Right ventricle myocardium superior (tissue), 1 donor: ENCODE results near the gene CCDC33. TPM values are rescaled to one million over a fixed set of nuclear protein-coding genes. Genes with fewer than 3 reads are reported as not detected.
"Not testable (repeated sequence)": the region's sequence is repeated elsewhere in the genome, so short reads cannot be mapped to it uniquely, and the experiment has no call there.

Experiments used
- ATAC-seq: fragments of 200-7000 bp; cut with Tn5 transposase; one replicate; pipeline ENCODE4 v1.9.1; 2020; ENCODE audit warnings: mild to moderate bottlenecking; ENCODE audit not compliant: poor library complexity
- DNase-seq: peaks from one replicate; pipeline ENCODE4 v3.0.0-alpha.2; 2020
- intact Hi-C: fragments of 100-400 bp; cut with DNase I; formaldehyde crosslinking; loops from one replicate; pipeline ENCODE4 v1.11.2; 2022
- total RNA-seq: library from RNA; stranded (reverse); fragmentation: NEBNext Ultra II Directional; extraction: Animal tissue kit (Norgen Biotek cat#: 25700); gene quantifications from one replicate; pipeline ENCODE4 v1.2.1, GENCODE V29; 2021
- donor health status: DM: no; HTN: yes; CAD: no; lungs with severe emphysema.

CCDC33 gene
- total RNA-seq, 1 donor from 2014 or later: not detected

GRCh38 chr15:74337607-74338211, 101.6 kb downstream of the CCDC33 start:
- DNase-seq (no peak), ATAC-seq (no peak)
- intact Hi-C loops: no loop called here

GRCh38 chr15:74338676-74339075, 102.5 kb downstream of the CCDC33 start:
- no peak for ATAC-seq
- intact Hi-C loops: no loop called here
- DNase-seq: no peak

GRCh38 chr15:74339371-74339770, 103.2 kb downstream of the CCDC33 start:
- intact Hi-C loops: no loop called here
- no peak for DNase-seq

GRCh38 chr15:74340150-74340549, 104.0 kb downstream of the CCDC33 start:
- no peak for ATAC-seq
- DNase-seq: no peak
- intact Hi-C loops: no loop called here

More at GRCh38 chr15:74339371-74339770, 103.2 kb downstream of the CCDC33 start:
- no peak for ATAC-seq

GRCh38 chr15:74343127-74343796, 107.1 kb downstream of the CCDC33 start:
- ATAC-seq (no peak), DNase-seq (no peak)
- intact Hi-C loops: no loop called here

- DNase-seq (no peak), ATAC-seq (no peak)
- intact Hi-C loops: no loop called here
These were observed 107.6 kb downstream of the CCDC33 start for GRCh38 chr15:74343797-74344127.

- DNase-seq (no peak), ATAC-seq (no peak)
- intact Hi-C loops: no loop called here
These were observed 108.9 kb downstream of the CCDC33 start for GRCh38 chr15:74345051-74345450.

GRCh38 chr15:74347757-74348250, 111.7 kb downstream of the CCDC33 start:
- intact Hi-C loops: no loop called here
- ATAC-seq (no peak), DNase-seq (no peak)

- DNase-seq (no peak), ATAC-seq (no peak)
- intact Hi-C loops: no loop called here
These were observed 113.2 kb downstream of the CCDC33 start for GRCh38 chr15:74349241-74349778.

- intact Hi-C loops: no loop called here
- ATAC-seq (no peak), DNase-seq (no peak)
These were observed 114.5 kb downstream of the CCDC33 start for GRCh38 chr15:74350295-74351275.

GRCh38 chr15:74351670-74352069, 115.5 kb downstream of the CCDC33 start:
- ATAC-seq (no peak), DNase-seq (no peak)
- intact Hi-C loops: no loop called here

GRCh38 chr15:74352393-74352910, 116.3 kb downstream of the CCDC33 start:
- intact Hi-C loops: no loop called here
- ATAC-seq (no peak), DNase-seq (no peak)

- ATAC-seq, intact Hi-C loops, DNase-seq: not testable (repeated sequence)
These were observed 117.9 kb downstream of the CCDC33 start for GRCh38 chr15:74353992-74354391.

- intact Hi-C loops, DNase-seq: not testable (repeated sequence)
These were observed 119.9 kb downstream of the CCDC33 start for GRCh38 chr15:74356050-74356449.

GRCh38 chr15:74357514-74357913, 121.4 kb downstream of the CCDC33 start:
- intact Hi-C loops, DNase-seq, ATAC-seq: not testable (repeated sequence)

More at GRCh38 chr15:74356050-74356449, 119.9 kb downstream of the CCDC33 start:
- ATAC-seq: not testable (repeated sequence)

GRCh38 chr15:74359376-74359775, 123.2 kb downstream of the CCDC33 start:
- ATAC-seq, intact Hi-C loops, DNase-seq: not testable (repeated sequence)

GRCh38 chr15:74360855-74361254, 124.7 kb downstream of the CCDC33 start:
- intact Hi-C loops, DNase-seq, ATAC-seq: not testable (repeated sequence)

GRCh38 chr15:74362482-74362881, 126.4 kb downstream of the CCDC33 start:
- DNase-seq (no peak), ATAC-seq (no peak)
- intact Hi-C loops: no loop called here
